HG02610 (cell line): ENCODE results near the gene ZCCHC3.

Experiments used
- ATAC-seq: cut with Tn5 transposase; IDR thresholded peaks from one replicate; pipeline ENCODE4 v1.9.1; 2021; ENCODE audit warnings: mild to moderate bottlenecking, moderate library complexity; ENCODE audit not compliant: unreplicated experiment

Gene ZCCHC3

DNA sequence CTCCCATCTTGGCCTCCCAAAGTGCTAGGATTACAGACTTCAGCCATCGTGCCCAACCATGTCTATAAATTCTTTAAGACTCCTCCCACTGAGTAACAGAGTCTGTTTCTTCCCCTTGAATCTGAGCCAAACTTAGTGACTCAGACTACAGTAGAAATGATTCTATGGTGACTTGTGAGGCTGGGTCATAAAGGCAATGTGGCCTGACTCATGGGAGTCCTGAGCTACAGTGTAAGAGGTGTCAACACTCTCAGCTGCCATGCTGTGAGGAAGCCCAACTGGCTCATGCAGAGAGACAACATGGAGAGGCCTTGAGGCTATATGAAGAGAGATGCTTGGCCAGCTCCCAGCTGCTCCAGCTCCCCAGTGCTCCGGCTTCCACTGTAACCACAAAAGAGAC, 44.3 kb downstream of the ZCCHC3 start:
- no peak for ATAC-seq

DNA sequence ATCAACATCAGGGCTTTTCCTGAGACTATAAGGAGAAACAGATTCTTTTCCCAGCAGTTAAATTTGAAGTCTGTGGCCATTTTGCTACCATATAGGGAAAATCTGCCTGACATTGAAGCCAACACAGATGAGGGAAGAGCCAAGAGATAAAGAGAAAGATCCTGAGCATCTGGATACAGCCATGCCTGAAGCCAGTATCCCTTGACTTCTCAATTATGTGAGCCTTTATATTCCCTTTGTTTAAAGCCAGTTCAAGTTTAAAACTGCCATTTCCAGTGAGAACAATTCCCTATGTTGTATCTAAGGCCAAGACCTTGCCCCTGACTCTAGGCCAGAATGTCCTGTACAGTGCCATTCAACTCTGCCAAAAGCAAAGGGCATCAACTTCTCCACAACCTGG, 45.7 kb downstream of the ZCCHC3 start:
- no peak for ATAC-seq

GRCh38 chr20:346033-346639, 48.8 kb downstream of the ZCCHC3 start:
- no peak for ATAC-seq

DNA sequence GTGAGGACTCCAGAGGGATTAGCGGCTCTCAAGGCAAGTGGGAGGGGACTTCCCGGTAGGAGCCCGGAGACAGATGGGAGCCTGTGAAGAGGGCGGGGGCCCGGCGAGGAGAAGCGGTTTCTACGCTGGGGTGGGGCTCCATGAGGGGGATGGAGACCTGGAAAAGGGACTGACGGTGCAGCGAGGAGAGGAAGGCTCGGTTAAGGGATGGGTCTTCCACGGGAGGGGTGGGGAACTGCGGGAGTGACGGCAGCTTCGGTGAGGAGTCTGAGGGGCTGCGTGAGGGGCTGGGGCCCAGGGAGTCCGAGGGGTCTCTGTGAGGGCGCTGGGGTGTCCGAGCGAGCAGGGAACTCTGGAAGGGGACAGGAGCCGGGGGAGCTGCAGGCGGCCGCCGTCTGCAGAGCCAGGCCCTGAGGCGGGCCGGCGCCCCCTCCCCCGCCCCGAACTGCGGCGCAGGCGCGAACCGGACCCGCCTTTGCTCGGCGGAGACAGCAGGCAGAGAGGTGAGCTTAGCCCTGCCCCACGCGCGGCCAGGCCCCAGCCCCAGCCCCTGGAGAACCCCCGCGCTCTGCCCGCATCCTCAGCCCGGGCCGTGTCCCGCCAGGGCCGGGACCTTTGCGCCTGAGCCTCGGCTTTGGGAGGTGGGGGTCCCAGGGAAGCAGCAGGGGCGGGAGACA, 49.4 kb downstream of the ZCCHC3 start, which contains the start of gene NRSN2:
Gene NRSN2 (plus strand): TSS at position 472 of the 677 bp plus-strand sequence. CDS start 2,533 bp downstream, outside the sequence.
- peak; percentile 18 for ATAC-seq

- peak; percentile 6 for ATAC-seq
These were observed 49.9 kb downstream of the ZCCHC3 start for GRCh38 chr20:347317-347639.

- peak; percentile 75 for ATAC-seq
These were observed 50.5 kb downstream of the ZCCHC3 start for GRCh38 chr20:347640-348484.

GRCh38 chr20:348972-349841, 51.8 kb downstream of the ZCCHC3 start:
- no peak for ATAC-seq
